HepG2 (cell line): ENCODE results near the gene APOC1. TPM values are rescaled to one million over a fixed set of nuclear protein-coding genes. Genes with fewer than 3 reads are reported as not detected.

Experiments
- CCDC6 ChIP-seq: sonication (generic); formaldehyde crosslinking; IDR thresholded peaks from 2 replicates; pipeline ENCODE4 v1.8.1; 2022; ENCODE audit warnings: mild to moderate bottlenecking, missing genetic modification reagents, moderate library complexity
- ERF ChIP-seq: IDR thresholded peaks from 2 replicates; pipeline ENCODE4 v1.6.1; 2018; ENCODE audit warnings: missing biosample characterization, missing genetic modification reagents
- HNRNPK ChIP-seq: fragments of 200-400 bp; formaldehyde crosslinking; IDR thresholded peaks from 2 replicates; pipeline ENCODE4 v1.6.1; 2018; ENCODE audit warnings: low read length, low read depth, moderate library complexity, mild to moderate bottlenecking; ENCODE audit not compliant: poor library complexity, severe bottlenecking
- NONO ChIP-seq, 2 experiments: fragments of 450-650 bp in 1 of 2; sonication (generic) in 1 of 2; formaldehyde crosslinking in 1 of 2; IDR thresholded peaks in 1 of 2; conservative IDR thresholded peaks in 1 of 2; 2 replicates each; pipeline versions ENCODE4 v1.6.1 to v1.8.0; 2017 to 2022; ENCODE audit warnings: mild to moderate bottlenecking in 1 of 2, missing genetic modification reagents in 1 of 2, moderate library complexity in 1 of 2
- NR2F2 ChIP-seq: IDR thresholded peaks from 2 replicates; pipeline ENCODE4 v1.6.1; 2012; ENCODE audit warnings: low read depth, inconsistent platforms, borderline replicate concordance
- PRPF4 ChIP-seq: fragments of 200-400 bp; formaldehyde crosslinking; IDR thresholded peaks from 2 replicates; pipeline ENCODE4 v1.6.1; 2016; ENCODE audit warnings: low read length, low read depth; ENCODE audit not compliant: poor library complexity, severe bottlenecking
- SP1 ChIP-seq, 2 experiments: fragments of 450-650 bp in 1 of 2; sonication (generic) in 1 of 2; formaldehyde crosslinking in 1 of 2; IDR thresholded peaks; 2 replicates each; pipeline versions ENCODE4 v1.4.0 to v1.6.1; 2016 to 2020; ENCODE audit warnings: missing genetic modification reagents in 1 of 2
- ZC3H13 ChIP-seq: sonication (generic); formaldehyde crosslinking; IDR thresholded peaks from 2 replicates; pipeline ENCODE4 v1.8.1; 2023; ENCODE audit warnings: mild to moderate bottlenecking, missing genetic modification reagents, moderate library complexity
- ZMYM3 ChIP-seq: sonication (generic); formaldehyde crosslinking; IDR thresholded peaks from 2 replicates; pipeline ENCODE4 v1.5.1; 2020; ENCODE audit warnings: mild to moderate bottlenecking, missing genetic modification reagents
- ZNF614 ChIP-seq: IDR thresholded peaks from 2 replicates; pipeline ENCODE4 v1.6.1; 2018; ENCODE audit warnings: missing biosample characterization, missing genetic modification reagents, inconsistent platforms, borderline replicate concordance
- polyA plus RNA-seq, 8 experiments: library from polyadenylated mRNA; depleted of rRNA in 3 of 8; stranded (reverse) in 7 of 8; unstranded in 1 of 8; fragments of >200 nt; fragmentation: Illumina TruSeq in 4 of 8; extraction: Trizol in 4 of 8; gene quantifications; 2 replicates each; pipeline versions ENCODE4 v1.2.1 to v1.2.3, GENCODE V29; 2011 to 2016; ENCODE audit warnings: low read depth in 4 of 8, missing spikeins in 1 of 8, mixed read lengths in 1 of 8; ENCODE audit not compliant: insufficient read depth in 1 of 8
- total RNA-seq, 5 experiments: library from RNA; depleted of rRNA; stranded (reverse); fragments of >200 nt; fragmentation: Illumina TruSeq; extraction: Trizol; gene quantifications; 2 replicates each; pipeline ENCODE4 v1.2.3, GENCODE V29; 2016; ENCODE audit warnings: low read depth in 1 of 5
- TF ChIP-seq, protein P1 (sequence below): sonication (generic); formaldehyde crosslinking; IDR thresholded peaks from 2 replicates; pipeline ENCODE4 v1.4.0; 2020; ENCODE audit warnings: missing genetic modification reagents
- TF ChIP-seq, protein P2 (sequence below): sonication (generic); formaldehyde crosslinking; IDR thresholded peaks from 2 replicates; pipeline ENCODE4 v1.4.0; 2020; ENCODE audit warnings: mild to moderate bottlenecking, missing genetic modification reagents
- TF ChIP-seq, protein P3 (sequence below): sonication (generic); formaldehyde crosslinking; IDR thresholded peaks from 2 replicates; pipeline ENCODE4 v1.4.0; 2020; ENCODE audit warnings: missing genetic modification reagents
- TF ChIP-seq, protein P4 (sequence below): IDR thresholded peaks from 2 replicates; pipeline ENCODE4 v1.6.1; 2016
- TF ChIP-seq, protein P5 (sequence below): sonication (generic); formaldehyde crosslinking; IDR thresholded peaks from 2 replicates; pipeline ENCODE4 v1.9.0; 2022; ENCODE audit warnings: missing genetic modification reagents, mild to moderate bottlenecking, borderline replicate concordance

APOC1 gene
- total and polyA plus RNA-seq, 2 of the 13 experiments (the other 11 are each of a cell fraction or from before 2014, with no cell fraction given), result 600 to 1,235 TPM

DNA sequence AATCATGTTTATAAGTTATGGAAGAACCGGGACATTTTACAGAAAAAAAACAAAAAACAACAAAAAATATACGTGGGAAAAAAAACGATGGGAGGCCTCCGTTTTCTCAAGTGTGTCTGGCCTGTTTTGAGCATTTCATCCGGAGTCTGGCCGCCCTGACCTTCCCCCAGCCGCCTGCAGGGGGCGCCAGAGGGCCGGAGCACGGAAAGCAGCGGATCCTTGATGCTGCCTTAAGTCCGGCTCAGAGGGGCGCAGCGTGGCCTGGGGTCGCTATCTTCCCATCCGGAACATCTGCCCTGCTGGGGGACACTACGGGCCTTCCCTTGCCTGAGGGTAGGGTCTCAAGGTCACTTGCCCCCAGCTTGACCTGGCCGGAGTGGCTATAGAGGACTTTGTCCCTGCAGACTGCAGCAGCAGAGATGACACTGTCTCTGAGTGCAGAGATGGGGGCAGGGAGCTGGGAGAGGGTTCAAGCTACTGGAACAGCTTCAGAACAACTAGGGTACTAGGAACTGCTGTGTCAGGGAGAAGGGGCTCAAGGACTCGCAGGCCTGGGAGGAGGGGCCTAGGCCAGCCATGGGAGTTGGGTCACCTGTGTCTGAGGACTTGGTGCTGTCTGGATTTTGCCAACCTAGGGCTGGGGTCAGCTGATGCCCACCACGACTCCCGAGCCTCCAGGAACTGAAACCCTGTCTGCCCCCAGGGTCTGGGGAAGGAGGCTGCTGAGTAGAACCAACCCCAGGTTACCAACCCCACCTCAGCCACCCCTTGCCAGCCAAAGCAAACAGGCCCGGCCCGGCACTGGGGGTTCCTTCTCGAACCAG lies 10.6 kb upstream of the APOC1 start (continued):
- peak; percentile 71; the same call in 1 of the 2 replicates for TF ChIP-seq ERF (CRISPR knock-in tag)
- TF ChIP-seq, protein P1, sequence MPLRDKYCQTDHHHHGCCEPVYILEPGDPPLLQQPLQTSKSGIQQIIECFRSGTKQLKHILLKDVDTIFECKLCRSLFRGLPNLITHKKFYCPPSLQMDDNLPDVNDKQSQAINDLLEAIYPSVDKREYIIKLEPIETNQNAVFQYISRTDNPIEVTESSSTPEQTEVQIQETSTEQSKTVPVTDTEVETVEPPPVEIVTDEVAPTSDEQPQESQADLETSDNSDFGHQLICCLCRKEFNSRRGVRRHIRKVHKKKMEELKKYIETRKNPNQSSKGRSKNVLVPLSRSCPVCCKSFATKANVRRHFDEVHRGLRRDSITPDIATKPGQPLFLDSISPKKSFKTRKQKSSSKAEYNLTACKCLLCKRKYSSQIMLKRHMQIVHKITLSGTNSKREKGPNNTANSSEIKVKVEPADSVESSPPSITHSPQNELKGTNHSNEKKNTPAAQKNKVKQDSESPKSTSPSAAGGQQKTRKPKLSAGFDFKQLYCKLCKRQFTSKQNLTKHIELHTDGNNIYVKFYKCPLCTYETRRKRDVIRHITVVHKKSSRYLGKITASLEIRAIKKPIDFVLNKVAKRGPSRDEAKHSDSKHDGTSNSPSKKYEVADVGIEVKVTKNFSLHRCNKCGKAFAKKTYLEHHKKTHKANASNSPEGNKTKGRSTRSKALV, result 0 out of 2 replicates have a peak, but pooled peaks have one; percentile 46
- TF ChIP-seq CCDC6, result peak; percentile 78; the same call in 1 of the 2 replicates
- TF ChIP-seq NONO (IDR thresholded peaks at IDR 0.05), result no peak
- peak; percentile 93 for TF ChIP-seq NONO (CRISPR knock-in tag; conservative IDR thresholded peaks at IDR 0.05)
- no peak for TF ChIP-seq HNRNPK
- TF ChIP-seq SP1 (IDR thresholded peaks at IDR 0.05), result no peak
- TF ChIP-seq SP1 (CRISPR knock-in tag; IDR thresholded peaks at IDR 0.05), result peak; percentile 15
- TF ChIP-seq, protein P2, sequence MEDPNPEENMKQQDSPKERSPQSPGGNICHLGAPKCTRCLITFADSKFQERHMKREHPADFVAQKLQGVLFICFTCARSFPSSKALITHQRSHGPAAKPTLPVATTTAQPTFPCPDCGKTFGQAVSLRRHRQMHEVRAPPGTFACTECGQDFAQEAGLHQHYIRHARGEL (CRISPR knock-in tag), result no peak
- TF ChIP-seq, protein P3, sequence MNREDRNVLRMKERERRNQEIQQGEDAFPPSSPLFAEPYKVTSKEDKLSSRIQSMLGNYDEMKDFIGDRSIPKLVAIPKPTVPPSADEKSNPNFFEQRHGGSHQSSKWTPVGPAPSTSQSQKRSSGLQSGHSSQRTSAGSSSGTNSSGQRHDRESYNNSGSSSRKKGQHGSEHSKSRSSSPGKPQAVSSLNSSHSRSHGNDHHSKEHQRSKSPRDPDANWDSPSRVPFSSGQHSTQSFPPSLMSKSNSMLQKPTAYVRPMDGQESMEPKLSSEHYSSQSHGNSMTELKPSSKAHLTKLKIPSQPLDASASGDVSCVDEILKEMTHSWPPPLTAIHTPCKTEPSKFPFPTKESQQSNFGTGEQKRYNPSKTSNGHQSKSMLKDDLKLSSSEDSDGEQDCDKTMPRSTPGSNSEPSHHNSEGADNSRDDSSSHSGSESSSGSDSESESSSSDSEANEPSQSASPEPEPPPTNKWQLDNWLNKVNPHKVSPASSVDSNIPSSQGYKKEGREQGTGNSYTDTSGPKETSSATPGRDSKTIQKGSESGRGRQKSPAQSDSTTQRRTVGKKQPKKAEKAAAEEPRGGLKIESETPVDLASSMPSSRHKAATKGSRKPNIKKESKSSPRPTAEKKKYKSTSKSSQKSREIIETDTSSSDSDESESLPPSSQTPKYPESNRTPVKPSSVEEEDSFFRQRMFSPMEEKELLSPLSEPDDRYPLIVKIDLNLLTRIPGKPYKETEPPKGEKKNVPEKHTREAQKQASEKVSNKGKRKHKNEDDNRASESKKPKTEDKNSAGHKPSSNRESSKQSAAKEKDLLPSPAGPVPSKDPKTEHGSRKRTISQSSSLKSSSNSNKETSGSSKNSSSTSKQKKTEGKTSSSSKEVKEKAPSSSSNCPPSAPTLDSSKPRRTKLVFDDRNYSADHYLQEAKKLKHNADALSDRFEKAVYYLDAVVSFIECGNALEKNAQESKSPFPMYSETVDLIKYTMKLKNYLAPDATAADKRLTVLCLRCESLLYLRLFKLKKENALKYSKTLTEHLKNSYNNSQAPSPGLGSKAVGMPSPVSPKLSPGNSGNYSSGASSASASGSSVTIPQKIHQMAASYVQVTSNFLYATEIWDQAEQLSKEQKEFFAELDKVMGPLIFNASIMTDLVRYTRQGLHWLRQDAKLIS (CRISPR knock-in tag), result peak; percentile 41; the same call in 1 of the 2 replicates
- TF ChIP-seq, protein P4, sequence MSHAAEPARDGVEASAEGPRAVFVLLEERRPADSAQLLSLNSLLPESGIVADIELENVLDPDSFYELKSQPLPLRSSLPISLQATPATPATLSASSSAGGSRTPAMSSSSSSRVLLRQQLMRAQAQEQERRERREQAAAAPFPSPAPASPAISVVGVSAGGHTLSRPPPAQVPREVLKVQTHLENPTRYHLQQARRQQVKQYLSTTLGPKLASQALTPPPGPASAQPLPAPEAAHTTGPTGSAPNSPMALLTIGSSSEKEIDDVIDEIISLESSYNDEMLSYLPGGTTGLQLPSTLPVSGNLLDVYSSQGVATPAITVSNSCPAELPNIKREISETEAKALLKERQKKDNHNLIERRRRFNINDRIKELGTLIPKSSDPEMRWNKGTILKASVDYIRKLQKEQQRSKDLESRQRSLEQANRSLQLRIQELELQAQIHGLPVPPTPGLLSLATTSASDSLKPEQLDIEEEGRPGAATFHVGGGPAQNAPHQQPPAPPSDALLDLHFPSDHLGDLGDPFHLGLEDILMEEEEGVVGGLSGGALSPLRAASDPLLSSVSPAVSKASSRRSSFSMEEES (CRISPR knock-in tag), result no peak; the same call in 1 of the 2 replicates
- TF ChIP-seq ZMYM3 (CRISPR knock-in tag), result peak; percentile 88
- TF ChIP-seq NR2F2, result peak; percentile 82
- TF ChIP-seq ZC3H13 (CRISPR knock-in tag), result peak; percentile 75
- TF ChIP-seq, protein P5, sequence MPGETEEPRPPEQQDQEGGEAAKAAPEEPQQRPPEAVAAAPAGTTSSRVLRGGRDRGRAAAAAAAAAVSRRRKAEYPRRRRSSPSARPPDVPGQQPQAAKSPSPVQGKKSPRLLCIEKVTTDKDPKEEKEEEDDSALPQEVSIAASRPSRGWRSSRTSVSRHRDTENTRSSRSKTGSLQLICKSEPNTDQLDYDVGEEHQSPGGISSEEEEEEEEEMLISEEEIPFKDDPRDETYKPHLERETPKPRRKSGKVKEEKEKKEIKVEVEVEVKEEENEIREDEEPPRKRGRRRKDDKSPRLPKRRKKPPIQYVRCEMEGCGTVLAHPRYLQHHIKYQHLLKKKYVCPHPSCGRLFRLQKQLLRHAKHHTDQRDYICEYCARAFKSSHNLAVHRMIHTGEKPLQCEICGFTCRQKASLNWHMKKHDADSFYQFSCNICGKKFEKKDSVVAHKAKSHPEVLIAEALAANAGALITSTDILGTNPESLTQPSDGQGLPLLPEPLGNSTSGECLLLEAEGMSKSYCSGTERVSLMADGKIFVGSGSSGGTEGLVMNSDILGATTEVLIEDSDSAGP (CRISPR knock-in tag), result peak; percentile 81; the same call in 1 of the 2 replicates
- TF ChIP-seq ZNF614 (CRISPR knock-in tag), result peak; percentile 85; the same call in 1 of the 2 replicates
- peak; percentile 88 for TF ChIP-seq PRPF4
